HTERT RPE-1 (cell line): ENCODE results near the gene AASDHPPT.

Experiments used
- in situ Hi-C: fragments of 300-500 bp; cut with MboI; formaldehyde crosslinking; loops from 4 replicates; pipeline ENCODE4 v1.14.3; 2020; ENCODE audit warnings: low sequenced_read_pairs

Gene AASDHPPT

GRCh38 chr11:106082096-106082495 lies 4.6 kb downstream of the AASDHPPT start:
- in situ Hi-C loops = no loop called here

GRCh38 chr11:106086135-106086534 lies 8.7 kb downstream of the AASDHPPT start:
- in situ Hi-C loops = no loop called here

GRCh38 chr11:106086850-106087249 lies 9.4 kb downstream of the AASDHPPT start:
- in situ Hi-C loops = no loop called here

- in situ Hi-C loops = no loop called here
These were observed 10.5 kb downstream of the AASDHPPT start for GRCh38 chr11:106087815-106088435.

GRCh38 chr11:106088896-106089295 lies 11.4 kb downstream of the AASDHPPT start:
- in situ Hi-C loops = no loop called here

- in situ Hi-C loops = no loop called here
These were observed 14.1 kb downstream of the AASDHPPT start for GRCh38 chr11:106091480-106092123.

GRCh38 chr11:106092446-106092845 lies 15.0 kb downstream of the AASDHPPT start:
- in situ Hi-C loops = no loop called here

GRCh38 chr11:106098893-106099553 lies 21.6 kb downstream of the AASDHPPT start:
- in situ Hi-C loops = no loop called here

- in situ Hi-C loops = no loop called here
These were observed 23.9 kb downstream of the AASDHPPT start for GRCh38 chr11:106101370-106101769.

GRCh38 chr11:106101819-106102218 lies 24.4 kb downstream of the AASDHPPT start:
- in situ Hi-C loops = no loop called here

- in situ Hi-C loops = no loop called here
These were observed 28.5 kb downstream of the AASDHPPT start for GRCh38 chr11:106105986-106106385.

GRCh38 chr11:106121570-106122320 lies 44.3 kb downstream of the AASDHPPT start:
- in situ Hi-C loops = no loop called here

GRCh38 chr11:106127604-106128003 lies 50.1 kb downstream of the AASDHPPT start:
- in situ Hi-C loops = no loop called here

- in situ Hi-C loops = no loop called here
These were observed 51.3 kb downstream of the AASDHPPT start for GRCh38 chr11:106128740-106129139.

GRCh38 chr11:106131998-106132397 lies 54.5 kb downstream of the AASDHPPT start:
- in situ Hi-C loops = no loop called here

GRCh38 chr11:106132582-106133354 lies 55.3 kb downstream of the AASDHPPT start:
- in situ Hi-C loops = no loop called here

- in situ Hi-C loops = no loop called here
These were observed 56.1 kb downstream of the AASDHPPT start for GRCh38 chr11:106133529-106133928.

GRCh38 chr11:106137061-106137460 lies 59.6 kb downstream of the AASDHPPT start:
- in situ Hi-C loops = no loop called here

- in situ Hi-C loops = no loop called here
These were observed 60.3 kb downstream of the AASDHPPT start for GRCh38 chr11:106137758-106138157.
